Measurements from ENCODE around the gene MAGI2.

DNA sequence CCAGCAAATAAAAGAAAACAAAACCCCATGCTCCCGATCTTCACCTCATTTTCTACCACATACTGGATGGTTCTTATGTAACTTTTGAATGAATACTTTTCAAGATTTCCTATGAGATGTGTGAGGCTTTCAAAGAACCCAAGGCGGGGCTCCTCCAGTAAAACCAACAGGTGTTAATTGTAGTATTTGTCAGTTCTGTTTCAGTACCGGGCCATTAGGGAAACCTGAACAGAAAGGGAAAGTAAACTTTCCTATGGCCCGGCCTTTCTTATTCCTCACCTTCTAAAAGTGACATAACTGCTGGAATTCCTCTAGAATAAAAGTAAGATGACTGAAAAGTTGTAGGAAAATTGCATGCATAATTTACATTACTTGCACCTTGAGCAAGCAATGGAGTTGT lies 672.9 kb downstream of the MAGI2 start:
- TF ChIP-seq, protein P1, sequence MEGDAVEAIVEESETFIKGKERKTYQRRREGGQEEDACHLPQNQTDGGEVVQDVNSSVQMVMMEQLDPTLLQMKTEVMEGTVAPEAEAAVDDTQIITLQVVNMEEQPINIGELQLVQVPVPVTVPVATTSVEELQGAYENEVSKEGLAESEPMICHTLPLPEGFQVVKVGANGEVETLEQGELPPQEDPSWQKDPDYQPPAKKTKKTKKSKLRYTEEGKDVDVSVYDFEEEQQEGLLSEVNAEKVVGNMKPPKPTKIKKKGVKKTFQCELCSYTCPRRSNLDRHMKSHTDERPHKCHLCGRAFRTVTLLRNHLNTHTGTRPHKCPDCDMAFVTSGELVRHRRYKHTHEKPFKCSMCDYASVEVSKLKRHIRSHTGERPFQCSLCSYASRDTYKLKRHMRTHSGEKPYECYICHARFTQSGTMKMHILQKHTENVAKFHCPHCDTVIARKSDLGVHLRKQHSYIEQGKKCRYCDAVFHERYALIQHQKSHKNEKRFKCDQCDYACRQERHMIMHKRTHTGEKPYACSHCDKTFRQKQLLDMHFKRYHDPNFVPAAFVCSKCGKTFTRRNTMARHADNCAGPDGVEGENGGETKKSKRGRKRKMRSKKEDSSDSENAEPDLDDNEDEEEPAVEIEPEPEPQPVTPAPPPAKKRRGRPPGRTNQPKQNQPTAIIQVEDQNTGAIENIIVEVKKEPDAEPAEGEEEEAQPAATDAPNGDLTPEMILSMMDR (IDR thresholded peaks at IDR 0.05; ENCODE audit: borderline replicate concordance, extremely low read depth, low read length, poor library complexity, severe bottlenecking) = no peak
- TF ChIP-seq EZH2 (IDR thresholded peaks at IDR 0.05; ENCODE audit: borderline replicate concordance, low read depth, low read length, severe bottlenecking) = no peak

Measured in DND-41 (cell line).